IPS-20b (cell line): Measurements from ENCODE around the gene MRPL52.

Experiments
- H3K27ac ChIP-seq: one replicate; pipeline ENCODE4 v1.5.1; 2013; ENCODE audit warnings: low read length
- H3K27me3 ChIP-seq: 2 replicates; pipeline ENCODE4 v1.6.1; 2013; ENCODE audit warnings: mild to moderate bottlenecking, low read length, inconsistent platforms; ENCODE audit not compliant: insufficient read depth
- H3K36me3 ChIP-seq: 2 replicates; pipeline ENCODE4 v1.6.1; 2013; ENCODE audit warnings: low read depth, mild to moderate bottlenecking, inconsistent platforms, low read length, moderate library complexity; ENCODE audit not compliant: insufficient read depth
- H3K4me1 ChIP-seq: 2 replicates; pipeline ENCODE4 v1.6.1; 2013; ENCODE audit warnings: mild to moderate bottlenecking, control low read depth, inconsistent platforms, low read length, moderate library complexity; ENCODE audit not compliant: insufficient read depth
- H3K4me3 ChIP-seq: 2 replicates; pipeline ENCODE4 v1.5.1; 2013; ENCODE audit warnings: mild to moderate bottlenecking, low read length, inconsistent platforms
- H3K9ac ChIP-seq: 2 replicates; pipeline ENCODE4 v1.6.1; 2013; ENCODE audit warnings: low read depth, mild to moderate bottlenecking, inconsistent platforms, low read length, moderate library complexity
- H3K9me3 ChIP-seq: 2 replicates; pipeline ENCODE4 v1.6.1; 2013; ENCODE audit warnings: mild to moderate bottlenecking, low read depth, low read length, inconsistent platforms; ENCODE audit not compliant: insufficient read depth

MRPL52 gene

GRCh38 chr14:22843123-22843925, 13.6 kb downstream of the MRPL52 start:
- no peak overlapping the region for H3K9ac ChIP-seq
- peaks cover 44% of the 10 kb centered on the region for H3K36me3 ChIP-seq
- H3K27me3 ChIP-seq = no peaks in the 10 kb centered on the region; the same call in 1 of the 2 replicates
- H3K27ac ChIP-seq = no peak overlapping the region
- H3K4me3 ChIP-seq = no peak overlapping the region
- peaks cover 19% of the 10 kb centered on the region; the same call in 1 of the 2 replicates for H3K4me1 ChIP-seq
- no peaks in the 10 kb centered on the region for H3K9me3 ChIP-seq

DNA sequence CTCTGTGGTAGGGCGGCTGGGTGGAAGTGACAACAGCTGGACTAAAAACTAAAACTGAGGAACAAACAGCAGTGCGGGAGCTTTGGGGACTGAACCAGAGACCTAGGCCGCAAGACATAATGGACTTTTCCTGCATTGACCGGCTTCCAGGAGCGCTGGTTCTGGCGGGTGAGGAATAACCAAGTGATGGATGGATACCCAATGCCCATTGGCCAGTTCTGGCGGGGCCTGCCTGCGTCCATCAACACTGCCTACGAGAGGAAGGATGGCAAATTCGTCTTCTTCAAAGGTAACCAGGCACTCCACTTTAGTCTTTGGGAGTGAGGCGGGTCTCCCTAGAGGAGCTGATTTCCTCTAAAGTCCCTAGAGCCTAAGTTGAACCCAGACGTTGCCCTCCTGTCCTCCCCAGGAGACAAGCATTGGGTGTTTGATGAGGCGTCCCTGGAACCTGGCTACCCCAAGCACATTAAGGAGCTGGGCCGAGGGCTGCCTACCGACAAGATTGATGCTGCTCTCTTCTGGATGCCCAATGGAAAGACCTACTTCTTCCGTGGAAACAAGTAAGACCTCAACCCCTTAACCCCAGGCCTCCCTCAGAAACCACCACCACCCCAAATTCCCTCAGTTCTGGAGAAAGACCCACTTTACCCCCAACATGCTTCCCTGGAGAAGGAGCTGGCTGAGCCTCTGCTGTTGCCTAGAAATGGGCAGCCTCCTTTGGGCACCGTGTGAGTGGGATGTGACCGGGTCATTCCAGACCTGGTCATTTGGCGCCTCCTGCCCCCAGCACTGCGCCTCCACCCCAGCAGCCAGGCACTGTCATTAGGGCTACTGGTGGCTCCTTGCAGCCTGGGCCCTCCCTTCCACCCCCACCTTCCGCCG, 14.8 kb downstream of the MRPL52 start:
- Histone ChIP-seq H3K4me1 (peaks cover 16% of the 10 kb centered on the region; the same call in 1 of the 2 replicates), H3K27me3 (no peaks in the 10 kb centered on the region), H3K36me3 (peaks cover 44% of the 10 kb centered on the region), H3K9ac (no peak overlapping the region), H3K4me3 (no peak overlapping the region), H3K9me3 (no peaks in the 10 kb centered on the region), H3K27ac (no peak overlapping the region)

- H3K9ac ChIP-seq = no peak overlapping the region
Measured at GRCh38 chr14:22845103-22845394, 15.4 kb downstream of the MRPL52 start.

DNA sequence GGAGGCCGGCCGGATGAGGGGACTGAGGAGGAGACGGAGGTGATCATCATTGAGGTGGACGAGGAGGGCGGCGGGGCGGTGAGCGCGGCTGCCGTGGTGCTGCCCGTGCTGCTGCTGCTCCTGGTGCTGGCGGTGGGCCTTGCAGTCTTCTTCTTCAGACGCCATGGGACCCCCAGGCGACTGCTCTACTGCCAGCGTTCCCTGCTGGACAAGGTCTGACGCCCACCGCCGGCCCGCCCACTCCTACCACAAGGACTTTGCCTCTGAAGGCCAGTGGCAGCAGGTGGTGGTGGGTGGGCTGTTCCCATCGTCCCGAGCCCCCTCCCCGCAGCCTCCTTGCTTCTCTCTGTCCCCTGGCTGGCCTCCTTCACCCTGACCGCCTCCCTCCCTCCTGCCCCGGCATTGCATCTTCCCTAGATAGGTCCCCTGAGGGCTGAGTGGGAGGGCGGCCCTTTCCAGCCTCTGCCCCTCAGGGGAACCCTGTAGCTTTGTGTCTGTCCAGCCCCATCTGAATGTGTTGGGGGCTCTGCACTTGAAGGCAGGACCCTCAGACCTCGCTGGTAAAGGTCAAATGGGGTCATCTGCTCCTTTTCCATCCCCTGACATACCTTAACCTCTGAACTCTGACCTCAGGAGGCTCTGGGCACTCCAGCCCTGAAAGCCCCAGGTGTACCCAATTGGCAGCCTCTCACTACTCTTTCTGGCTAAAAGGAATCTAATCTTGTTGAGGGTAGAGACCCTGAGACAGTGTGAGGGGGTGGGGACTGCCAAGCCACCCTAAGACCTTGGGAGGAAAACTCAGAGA, 16.3 kb downstream of the MRPL52 start:
- Histone ChIP-seq H3K4me1 (peaks cover 15% of the 10 kb centered on the region; the same call in 1 of the 2 replicates), H3K9ac (no peak overlapping the region), H3K27me3 (no peaks in the 10 kb centered on the region), H3K27ac (no peak overlapping the region), H3K4me3 (no peak overlapping the region), H3K9me3 (no peaks in the 10 kb centered on the region), H3K36me3 (peaks cover 44% of the 10 kb centered on the region)

More at GRCh38 chr14:22845103-22845394, 15.4 kb downstream of the MRPL52 start:
- no peak overlapping the region for H3K27ac ChIP-seq
- H3K27me3 ChIP-seq = no peaks in the 10 kb centered on the region
- H3K4me1 ChIP-seq = peaks cover 15% of the 10 kb centered on the region; the same call in 1 of the 2 replicates
- no peaks in the 10 kb centered on the region for H3K9me3 ChIP-seq
- peaks cover 44% of the 10 kb centered on the region for H3K36me3 ChIP-seq
- H3K4me3 ChIP-seq = no peak overlapping the region

DNA sequence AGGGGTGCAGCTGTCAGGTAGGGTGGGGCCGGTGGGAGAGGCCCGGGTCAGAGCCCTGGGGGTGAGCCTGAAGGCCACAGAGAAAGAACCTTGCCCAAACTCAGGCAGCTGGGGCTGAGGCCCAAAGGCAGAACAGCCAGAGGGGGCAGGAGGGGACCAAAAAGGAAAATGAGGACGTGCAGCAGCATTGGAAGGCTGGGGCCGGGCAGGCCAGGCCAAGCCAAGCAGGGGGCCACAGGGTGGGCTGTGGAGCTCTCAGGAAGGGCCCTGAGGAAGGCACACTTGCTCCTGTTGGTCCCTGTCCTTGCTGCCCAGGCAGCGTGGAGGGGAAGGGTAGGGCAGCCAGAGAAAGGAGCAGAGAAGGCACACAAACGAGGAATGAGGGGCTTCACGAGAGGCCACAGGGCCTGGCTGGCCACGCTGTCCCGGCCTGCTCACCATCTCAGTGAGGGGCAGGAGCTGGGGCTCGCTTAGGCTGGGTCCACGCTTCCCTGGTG, 17.2 kb downstream of the MRPL52 start:
- no peak overlapping the region for H3K27ac ChIP-seq
- peaks cover 15% of the 10 kb centered on the region; the same call in 1 of the 2 replicates for H3K4me1 ChIP-seq
- H3K36me3 ChIP-seq = peaks cover 41% of the 10 kb centered on the region
- no peaks in the 10 kb centered on the region for H3K9me3 ChIP-seq
- no peaks in the 10 kb centered on the region for H3K27me3 ChIP-seq
- H3K9ac ChIP-seq = no peak overlapping the region
- H3K4me3 ChIP-seq = no peak overlapping the region

- Histone ChIP-seq H3K9ac (peak overlapping the region; percentile 51; the same call in 1 of the 2 replicates), H3K27me3 (no peaks in the 10 kb centered on the region), H3K9me3 (no peaks in the 10 kb centered on the region), H3K4me3 (no peak overlapping the region), H3K36me3 (peaks cover 31% of the 10 kb centered on the region), H3K27ac (no peak overlapping the region), H3K4me1 (peaks cover 15% of the 10 kb centered on the region; the same call in 1 of the 2 replicates)
Measured at GRCh38 chr14:22847661-22848341, 18.1 kb downstream of the MRPL52 start.

- H3K9me3 ChIP-seq = no peaks in the 10 kb centered on the region
- no peak overlapping the region for H3K27ac ChIP-seq
- no peaks in the 10 kb centered on the region for H3K27me3 ChIP-seq
- H3K36me3 ChIP-seq = peaks cover 24% of the 10 kb centered on the region
- H3K9ac ChIP-seq = peak overlapping the region; percentile 51; the same call in 1 of the 2 replicates
- no peak overlapping the region for H3K4me3 ChIP-seq
- peaks cover 15% of the 10 kb centered on the region; the same call in 1 of the 2 replicates for H3K4me1 ChIP-seq
Measured at GRCh38 chr14:22848351-22849164, 18.9 kb downstream of the MRPL52 start.

DNA sequence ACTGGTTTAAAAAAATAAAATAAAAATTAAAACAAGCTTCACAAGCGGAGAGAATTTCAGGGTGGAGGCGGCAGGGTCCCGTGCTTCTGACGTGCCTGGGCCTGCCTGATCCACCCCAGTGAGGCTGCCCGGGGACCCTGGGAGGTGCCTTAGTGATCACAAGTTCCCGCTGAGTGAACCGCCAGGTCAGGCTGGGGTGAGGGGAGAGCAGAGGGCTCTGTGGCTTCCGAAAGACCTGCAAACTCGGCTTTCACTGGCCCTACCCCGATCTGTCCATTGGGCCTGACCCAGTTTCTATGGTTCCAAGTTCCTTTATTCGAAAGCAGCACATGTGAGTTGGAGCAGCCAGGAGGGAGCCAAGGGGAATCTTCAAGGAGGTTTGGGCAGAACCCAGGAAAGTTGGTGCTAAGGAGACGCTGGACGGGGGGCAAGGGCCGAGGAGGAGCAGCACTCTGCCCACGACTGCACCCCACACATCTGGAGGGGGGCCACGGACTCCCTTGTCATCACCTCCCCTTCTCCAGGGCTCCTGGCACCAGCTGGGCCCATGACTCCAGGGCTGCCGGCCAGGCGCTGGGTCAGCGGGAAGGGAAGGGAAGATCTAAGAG, 19.6 kb downstream of the MRPL52 start:
- Histone ChIP-seq H3K27ac (no peak overlapping the region), H3K9me3 (no peaks in the 10 kb centered on the region), H3K4me1 (peaks cover 15% of the 10 kb centered on the region; the same call in 1 of the 2 replicates), H3K36me3 (peaks cover 18% of the 10 kb centered on the region), H3K27me3 (no peaks in the 10 kb centered on the region), H3K4me3 (no peak overlapping the region), H3K9ac (no peak overlapping the region)

GRCh38 chr14:22850944-22851764, 21.5 kb downstream of the MRPL52 start:
- Histone ChIP-seq H3K27ac (no peak overlapping the region), H3K4me1 (peaks cover 15% of the 10 kb centered on the region; the same call in 1 of the 2 replicates), H3K27me3 (no peaks in the 10 kb centered on the region), H3K36me3 (0 out of 2 replicates have a peak, but pooled peaks cover 4% of the 10 kb centered on the region), H3K4me3 (no peak overlapping the region), H3K9me3 (no peaks in the 10 kb centered on the region), H3K9ac (no peak overlapping the region)
